Mucosa of stomach (tissue), 1 donor: Measurements from ENCODE around the gene CMTM6.

Experiments
- H3K27me3 ChIP-seq: one replicate; pipeline ENCODE4 v1.7.0; 2013; ENCODE audit warnings: mild to moderate bottlenecking, low read length; ENCODE audit not compliant: control insufficient read depth, insufficient read depth
- H3K36me3 ChIP-seq: one replicate; pipeline ENCODE4 v1.7.0; 2013; ENCODE audit warnings: low read length; ENCODE audit not compliant: control insufficient read depth, insufficient read depth
- H3K4me1 ChIP-seq: one replicate; pipeline ENCODE4 v1.7.0; 2013; ENCODE audit warnings: mild to moderate bottlenecking, low read length; ENCODE audit not compliant: control insufficient read depth, insufficient read depth
- H3K4me3 ChIP-seq: one replicate; pipeline ENCODE4 v1.7.0; 2013; ENCODE audit warnings: low read length
- H3K9ac ChIP-seq: one replicate; pipeline ENCODE4 v1.7.0; 2013; ENCODE audit warnings: mild to moderate bottlenecking, low read length, moderate library complexity
- H3K9me3 ChIP-seq: one replicate; pipeline ENCODE4 v1.7.0; 2013; ENCODE audit warnings: mild to moderate bottlenecking, low read length, moderate library complexity; ENCODE audit not compliant: control insufficient read depth
- donor health status: Pancreatic carcinoma.

The CMTM6 gene

DNA sequence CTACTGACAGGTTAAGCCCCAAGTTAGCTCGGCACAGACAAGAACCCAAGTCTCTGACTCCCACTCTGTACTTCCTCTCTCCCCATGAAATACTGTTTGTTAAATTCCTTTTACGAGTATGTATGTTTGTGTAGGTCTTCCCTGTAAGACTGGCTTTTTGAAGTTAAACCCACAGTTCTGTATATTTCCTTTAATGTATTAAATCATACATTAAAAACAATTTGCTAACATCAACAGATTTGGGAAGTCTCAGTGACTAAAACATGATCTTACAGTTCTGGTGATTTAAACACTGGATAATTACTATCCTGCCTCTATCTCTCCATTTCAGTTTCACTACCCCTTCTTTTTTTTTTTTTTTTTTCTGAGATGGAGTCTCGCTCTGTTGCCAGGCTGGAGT lies 4.4 kb downstream of the CMTM6 start:
- Histone ChIP-seq H3K27me3 (no peaks in the 10 kb centered on the region), H3K4me1 (peaks cover 11% of the 10 kb centered on the region), H3K4me3 (no peak overlapping the region), H3K9ac (no peak overlapping the region), H3K36me3 (no peaks in the 10 kb centered on the region), H3K9me3 (no peaks in the 10 kb centered on the region)

DNA sequence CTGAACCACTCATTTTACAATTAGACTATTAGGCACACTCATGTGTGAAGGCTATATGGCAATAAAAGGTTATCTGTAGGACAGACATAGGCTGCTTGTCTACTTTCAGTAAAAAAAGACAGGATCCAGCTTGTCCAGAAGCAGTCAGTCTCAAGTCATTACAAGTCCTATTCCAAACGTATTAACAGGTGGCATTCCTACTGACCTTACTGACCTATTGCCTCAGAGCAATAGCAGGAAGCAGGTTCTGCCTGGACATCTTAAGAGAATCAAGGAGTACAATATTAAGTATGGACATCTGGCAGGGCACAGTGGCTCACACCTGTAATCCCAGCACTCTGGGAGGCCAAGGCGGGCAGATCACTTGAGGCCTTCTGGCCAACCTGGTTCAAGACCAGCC lies 7.0 kb downstream of the CMTM6 start:
- no peak overlapping the region for H3K9ac ChIP-seq
- no peaks in the 10 kb centered on the region for H3K27me3 ChIP-seq
- no peak overlapping the region for H3K4me3 ChIP-seq
- no peaks in the 10 kb centered on the region for H3K9me3 ChIP-seq
- peaks cover 15% of the 10 kb centered on the region for H3K4me1 ChIP-seq
- no peaks in the 10 kb centered on the region for H3K36me3 ChIP-seq

DNA sequence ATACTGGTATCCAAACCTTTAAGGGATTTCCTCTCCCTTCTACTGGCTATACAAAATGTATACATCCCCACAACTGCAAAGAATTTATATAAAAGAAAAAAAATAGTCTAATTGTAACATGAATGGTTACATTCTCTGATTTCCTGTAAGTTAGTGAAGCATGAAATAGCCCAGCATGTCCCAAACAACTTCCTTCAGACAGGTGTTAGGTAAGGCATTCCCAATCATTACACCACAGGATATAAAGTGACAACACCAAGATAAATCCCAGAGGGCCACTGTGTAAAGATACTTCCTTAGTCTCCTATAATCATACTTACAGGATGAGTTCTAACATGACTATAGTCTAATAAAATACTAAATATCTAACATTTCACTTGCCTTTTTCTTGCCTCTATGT lies 7.6 kb downstream of the CMTM6 start:
- H3K27me3 ChIP-seq, result no peaks in the 10 kb centered on the region
- no peaks in the 10 kb centered on the region for H3K36me3 ChIP-seq
- peaks cover 15% of the 10 kb centered on the region for H3K4me1 ChIP-seq
- H3K9me3 ChIP-seq, result no peaks in the 10 kb centered on the region
- no peak overlapping the region for H3K4me3 ChIP-seq
- H3K9ac ChIP-seq, result no peak overlapping the region

DNA sequence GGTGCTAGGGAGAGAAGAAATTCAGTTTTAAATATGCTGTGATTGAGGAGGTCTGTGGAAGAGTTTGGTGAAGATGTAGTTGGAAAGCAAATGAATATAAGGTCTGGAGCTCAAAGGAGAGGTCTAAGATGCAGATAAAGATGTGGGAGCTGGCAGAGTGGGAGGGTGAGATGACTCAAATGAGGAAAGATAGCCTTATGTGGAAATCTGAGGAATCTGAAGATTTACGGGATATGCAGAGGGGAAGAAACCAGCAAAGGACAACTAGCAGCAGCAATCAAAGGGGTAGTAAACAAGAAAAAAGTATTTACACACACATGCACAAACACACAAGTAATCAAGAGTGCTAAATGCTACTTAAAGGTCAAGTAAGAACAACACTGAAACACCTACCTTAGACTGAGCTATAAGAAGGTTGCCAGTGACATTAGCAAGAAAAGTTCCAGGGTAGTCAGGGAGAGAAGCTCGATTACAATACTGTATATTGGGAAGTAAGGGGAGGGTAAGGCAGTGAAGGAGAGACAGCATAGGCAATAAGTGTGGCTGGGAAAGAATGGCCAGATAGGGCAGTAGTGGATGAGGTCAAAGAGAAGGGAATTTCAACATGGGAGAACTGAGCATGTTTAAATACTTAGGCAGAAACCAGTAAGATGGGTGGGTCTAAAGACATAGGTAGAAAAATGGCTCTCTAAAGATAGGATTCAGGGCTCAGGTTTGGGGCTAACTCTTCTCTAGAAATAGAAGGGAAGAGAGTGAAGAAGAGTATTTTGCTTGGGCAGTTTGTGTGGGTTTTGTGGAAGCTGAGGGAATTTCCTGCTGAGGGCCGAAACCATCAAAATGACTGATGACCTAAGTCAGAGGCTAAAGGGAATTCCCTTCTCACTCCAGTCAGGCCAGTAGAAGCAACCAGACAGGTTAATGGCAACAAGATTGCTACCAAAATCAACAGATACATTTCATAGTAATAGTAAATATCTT lies 8.9 kb downstream of the CMTM6 start:
- Histone ChIP-seq H3K4me3 (no peak overlapping the region), H3K9ac (no peak overlapping the region), H3K27me3 (no peaks in the 10 kb centered on the region), H3K9me3 (no peaks in the 10 kb centered on the region), H3K36me3 (no peaks in the 10 kb centered on the region), H3K4me1 (peaks cover 15% of the 10 kb centered on the region)

DNA sequence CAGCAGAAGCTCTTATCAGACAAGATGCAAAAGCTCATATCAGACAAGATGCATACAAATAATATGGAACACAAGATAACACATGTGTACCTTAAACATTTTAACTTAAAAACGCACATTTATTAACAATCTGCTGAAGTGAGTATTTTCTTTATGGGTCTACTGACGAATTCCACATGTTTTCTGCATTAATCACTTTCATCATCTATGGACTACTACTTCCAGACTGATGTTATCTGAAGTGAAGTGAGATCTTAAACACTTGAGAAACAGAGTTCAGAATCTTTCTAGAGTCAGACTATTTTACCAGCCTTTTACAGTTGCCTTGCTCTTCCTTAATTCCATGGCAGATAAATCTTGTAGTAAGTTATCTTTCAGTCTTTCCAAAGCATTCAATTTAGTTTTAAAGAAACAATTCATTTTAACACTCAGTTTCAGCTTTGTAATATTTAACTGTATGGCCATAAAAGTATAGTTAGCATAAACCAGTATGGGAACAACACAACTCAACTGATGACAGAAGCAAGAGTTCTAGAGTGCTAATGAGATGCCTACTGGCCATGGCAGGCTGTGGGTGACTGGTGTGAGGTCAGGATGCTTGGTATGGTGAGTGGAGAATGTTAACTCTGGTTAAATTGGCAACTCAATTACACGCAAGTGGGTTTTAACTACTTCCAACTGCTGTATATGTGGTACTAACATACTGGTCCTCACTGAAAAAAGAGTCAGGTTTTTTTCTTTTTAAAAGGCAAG lies 9.8 kb downstream of the CMTM6 start:
- Histone ChIP-seq H3K27me3 (no peaks in the 10 kb centered on the region), H3K4me1 (peaks cover 15% of the 10 kb centered on the region), H3K9ac (no peak overlapping the region), H3K9me3 (no peaks in the 10 kb centered on the region), H3K4me3 (no peak overlapping the region), H3K36me3 (no peaks in the 10 kb centered on the region)

DNA sequence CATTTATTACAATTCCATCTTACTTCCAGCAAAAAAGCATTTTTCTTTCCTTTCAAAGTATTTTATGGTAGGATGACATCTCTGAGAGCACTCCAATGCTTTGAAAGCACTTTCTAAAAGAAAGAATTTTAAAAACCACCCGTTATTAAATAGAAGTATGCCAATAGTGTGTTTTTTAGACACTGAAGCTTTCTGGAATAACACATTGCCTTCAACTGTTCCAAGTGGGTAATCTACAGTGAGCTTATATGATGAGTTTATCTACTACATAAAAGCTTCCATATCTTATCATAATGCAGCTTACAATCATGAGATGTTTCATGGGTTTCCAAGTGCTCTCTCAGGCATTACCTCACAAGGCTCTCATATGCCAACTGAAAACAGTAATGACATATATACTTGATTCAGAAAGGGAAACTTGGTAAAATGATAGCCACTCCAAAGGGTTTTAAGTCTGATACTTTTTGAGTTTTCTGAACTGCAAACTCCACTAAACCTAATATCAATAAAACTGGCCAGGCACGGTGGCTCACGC lies 14.1 kb downstream of the CMTM6 start:
- no peaks in the 10 kb centered on the region for H3K9me3 ChIP-seq
- H3K4me3 ChIP-seq, result no peak overlapping the region
- no peak overlapping the region for H3K9ac ChIP-seq
- peaks cover 5% of the 10 kb centered on the region for H3K4me1 ChIP-seq
- no peaks in the 10 kb centered on the region for H3K36me3 ChIP-seq
- H3K27me3 ChIP-seq, result no peaks in the 10 kb centered on the region

DNA sequence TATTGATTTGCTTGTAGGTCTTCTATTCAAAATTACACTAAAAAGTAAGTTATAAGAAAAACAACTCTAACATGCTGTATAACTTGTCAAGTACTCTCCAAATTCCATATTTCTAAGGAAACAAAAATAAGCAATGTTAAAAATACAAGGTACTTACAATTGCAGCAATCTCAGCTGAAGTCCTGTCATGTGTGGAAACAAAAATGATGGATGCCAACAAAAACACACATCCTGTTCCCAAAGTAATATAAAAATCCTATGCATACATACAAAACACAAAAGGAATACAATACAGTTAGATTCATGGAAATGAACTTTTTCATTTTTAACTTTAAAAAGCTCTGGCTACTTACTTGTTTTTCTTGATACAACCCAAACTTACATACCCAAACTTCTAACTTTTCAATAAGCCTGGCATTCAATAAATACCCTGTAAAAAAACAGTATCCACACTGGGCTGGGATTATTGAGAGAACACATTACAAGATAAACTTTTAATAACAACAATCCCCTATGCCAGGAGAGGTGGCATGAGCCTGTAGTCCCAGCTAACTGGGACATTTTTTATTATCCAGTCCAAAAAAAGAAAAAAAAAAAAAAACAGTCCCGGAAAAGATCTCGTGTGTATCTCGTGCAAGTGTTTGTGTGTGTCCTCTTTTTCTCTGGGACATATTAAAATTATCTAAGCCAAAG lies 14.7 kb downstream of the CMTM6 start:
- Histone ChIP-seq H3K4me3 (no peak overlapping the region), H3K36me3 (no peaks in the 10 kb centered on the region), H3K27me3 (no peaks in the 10 kb centered on the region)

DNA sequence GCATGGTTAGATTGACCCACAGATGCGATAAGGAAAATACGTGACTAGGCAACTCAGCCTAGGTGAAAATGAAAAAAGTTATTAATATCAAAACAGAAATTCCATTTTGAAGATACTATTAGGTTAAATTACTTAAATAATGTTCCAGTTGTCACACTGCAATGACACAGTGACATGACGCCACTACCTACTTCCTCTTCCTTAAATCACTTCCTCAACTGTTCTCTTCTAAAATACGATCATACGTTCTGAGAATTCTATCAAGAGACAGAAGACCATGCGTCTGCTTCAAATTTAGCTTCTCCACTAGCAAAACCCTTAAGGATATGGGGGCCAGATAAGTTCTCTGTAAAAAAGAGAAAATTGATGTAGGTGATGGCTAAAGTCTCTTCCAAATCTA lies 18.2 kb downstream of the CMTM6 start:
- Histone ChIP-seq H3K9me3 (no peaks in the 10 kb centered on the region), H3K4me3 (no peak overlapping the region), H3K36me3 (no peaks in the 10 kb centered on the region), H3K27me3 (no peaks in the 10 kb centered on the region), H3K4me1 (no peaks in the 10 kb centered on the region), H3K9ac (no peak overlapping the region)

More for the DNA sequence above, 14.7 kb downstream of the CMTM6 start:
- no peak overlapping the region for H3K9ac ChIP-seq
- no peaks in the 10 kb centered on the region for H3K9me3 ChIP-seq
- peaks cover 4% of the 10 kb centered on the region for H3K4me1 ChIP-seq

DNA sequence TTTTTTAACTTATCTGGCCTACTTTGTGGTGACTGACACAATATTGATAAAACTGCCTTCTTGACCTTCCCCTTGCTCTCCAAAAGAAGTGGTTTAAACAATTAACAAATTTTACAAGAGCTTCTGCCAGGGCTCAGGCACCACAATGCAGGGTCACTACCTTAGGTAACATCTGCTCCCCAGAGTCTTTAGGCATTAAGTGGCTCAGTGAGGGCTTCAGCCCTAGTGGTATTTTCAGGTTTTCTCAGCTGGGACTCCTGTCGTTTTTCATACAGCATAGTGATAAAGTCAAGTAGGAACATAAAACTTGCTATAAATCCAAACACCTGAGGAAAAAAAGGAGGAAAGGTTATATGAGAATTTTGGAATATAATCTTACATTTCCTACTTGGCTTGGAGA lies 18.9 kb downstream of the CMTM6 start:
- no peaks in the 10 kb centered on the region for H3K9me3 ChIP-seq
- no peaks in the 10 kb centered on the region for H3K36me3 ChIP-seq
- no peaks in the 10 kb centered on the region for H3K27me3 ChIP-seq
- H3K9ac ChIP-seq, result no peak overlapping the region
- no peaks in the 10 kb centered on the region for H3K4me1 ChIP-seq
- H3K4me3 ChIP-seq, result no peak overlapping the region

DNA sequence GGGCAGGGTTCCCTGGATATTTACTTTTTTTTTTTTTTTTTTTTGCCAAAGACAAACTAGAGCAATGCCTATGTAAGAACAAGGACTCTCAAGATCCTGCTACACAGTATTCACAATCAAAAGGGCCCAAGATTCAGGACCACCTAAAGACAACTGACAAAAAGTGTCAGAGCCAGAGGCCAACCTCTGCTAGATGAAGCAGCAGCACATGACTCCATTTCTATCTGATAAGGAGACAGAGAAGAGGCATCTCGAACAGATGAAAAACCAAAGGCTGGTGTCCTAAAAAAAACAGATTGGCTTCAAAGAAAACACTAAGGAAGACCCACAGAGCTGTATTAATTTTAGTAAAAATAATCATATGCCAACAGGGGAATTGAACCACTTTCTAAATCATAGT lies 20.0 kb downstream of the CMTM6 start:
- Histone ChIP-seq H3K9ac (no peak overlapping the region), H3K4me1 (no peaks in the 10 kb centered on the region), H3K27me3 (no peaks in the 10 kb centered on the region), H3K36me3 (no peaks in the 10 kb centered on the region), H3K9me3 (no peaks in the 10 kb centered on the region), H3K4me3 (no peak overlapping the region)

DNA sequence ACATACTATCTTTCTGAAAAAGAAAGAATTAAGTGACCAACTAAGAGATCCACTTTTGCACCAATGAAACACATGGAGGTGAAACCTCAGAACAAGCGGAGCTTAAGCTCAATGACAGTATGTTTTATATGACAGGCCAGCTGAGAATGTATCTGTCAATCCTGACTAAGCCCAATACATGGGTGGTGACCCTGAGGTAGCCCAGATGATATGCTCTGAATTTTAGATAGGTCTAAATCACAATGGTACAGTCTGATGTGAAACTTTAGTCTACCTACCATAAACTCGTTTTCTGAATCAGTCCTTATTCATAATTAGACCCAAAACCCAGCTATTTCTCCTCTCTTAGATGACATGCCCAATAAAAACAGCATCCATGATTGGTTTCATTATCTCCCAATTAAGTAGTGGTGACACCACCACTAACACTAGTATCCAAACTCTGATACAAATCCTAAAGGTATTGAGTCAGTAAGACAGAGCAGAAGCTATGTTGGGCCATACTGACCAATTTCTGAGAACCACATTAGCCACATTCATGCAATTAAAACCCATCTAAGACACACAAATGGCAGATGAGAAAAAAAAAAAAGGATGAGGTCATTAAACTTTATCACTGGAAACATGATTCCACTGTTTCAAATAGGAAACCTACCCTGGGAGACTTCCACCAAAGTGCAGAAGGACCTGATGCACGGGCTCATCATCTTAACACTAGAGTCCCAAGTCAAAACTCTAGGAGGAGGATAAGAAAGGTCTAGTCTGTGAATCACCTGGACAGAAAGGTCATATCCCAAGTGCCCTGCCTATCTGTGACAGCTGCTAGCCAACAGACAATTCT lies 20.6 kb downstream of the CMTM6 start:
- no peaks in the 10 kb centered on the region for H3K36me3 ChIP-seq
- no peak overlapping the region for H3K4me3 ChIP-seq
- H3K9ac ChIP-seq, result no peak overlapping the region
- no peaks in the 10 kb centered on the region for H3K27me3 ChIP-seq
- no peaks in the 10 kb centered on the region for H3K9me3 ChIP-seq
- H3K4me1 ChIP-seq, result no peaks in the 10 kb centered on the region
